Sigmoid colon (tissue), 4 donors: Measurements from ENCODE around the gene THRA.

Source experiments
- POLR2A ChIP-seq, 2 donors: fragments of 450-650 bp; IDR thresholded peaks; one replicate each; pipeline ENCODE4 v1.6.1; 2016; ENCODE audit warnings: antibody characterized with exemption in 2 of 2, mild to moderate bottlenecking in 2 of 2, moderate library complexity in 2 of 2
- POLR2AphosphoS5 ChIP-seq, 4 donors: sonication (generic); formaldehyde crosslinking; IDR thresholded peaks; one replicate each; pipeline ENCODE4 v1.6.1; 2017; ENCODE audit warnings: antibody characterized with exemption in 4 of 4
- TF ChIP-seq, protein P1 (sequence below), 4 experiments: fragments of 450-650 bp in 3 of 4; fragments of 200-600 bp in 1 of 4; IDR thresholded peaks; one replicate each; pipeline ENCODE4 v1.5.1; 2016 to 2019; ENCODE audit warnings: antibody characterized with exemption in 4 of 4, mild to moderate bottlenecking in 3 of 4, moderate library complexity in 2 of 4

GRCh38 chr17:40113110-40113906, 50.5 kb downstream of the THRA start:
- TF ChIP-seq, protein P1, sequence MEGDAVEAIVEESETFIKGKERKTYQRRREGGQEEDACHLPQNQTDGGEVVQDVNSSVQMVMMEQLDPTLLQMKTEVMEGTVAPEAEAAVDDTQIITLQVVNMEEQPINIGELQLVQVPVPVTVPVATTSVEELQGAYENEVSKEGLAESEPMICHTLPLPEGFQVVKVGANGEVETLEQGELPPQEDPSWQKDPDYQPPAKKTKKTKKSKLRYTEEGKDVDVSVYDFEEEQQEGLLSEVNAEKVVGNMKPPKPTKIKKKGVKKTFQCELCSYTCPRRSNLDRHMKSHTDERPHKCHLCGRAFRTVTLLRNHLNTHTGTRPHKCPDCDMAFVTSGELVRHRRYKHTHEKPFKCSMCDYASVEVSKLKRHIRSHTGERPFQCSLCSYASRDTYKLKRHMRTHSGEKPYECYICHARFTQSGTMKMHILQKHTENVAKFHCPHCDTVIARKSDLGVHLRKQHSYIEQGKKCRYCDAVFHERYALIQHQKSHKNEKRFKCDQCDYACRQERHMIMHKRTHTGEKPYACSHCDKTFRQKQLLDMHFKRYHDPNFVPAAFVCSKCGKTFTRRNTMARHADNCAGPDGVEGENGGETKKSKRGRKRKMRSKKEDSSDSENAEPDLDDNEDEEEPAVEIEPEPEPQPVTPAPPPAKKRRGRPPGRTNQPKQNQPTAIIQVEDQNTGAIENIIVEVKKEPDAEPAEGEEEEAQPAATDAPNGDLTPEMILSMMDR (IDR thresholded peaks at IDR 0.05), result peak; percentile 81 to 98 (median 86)
- TF ChIP-seq POLR2A (IDR thresholded peaks at IDR 0.05), result peak in 1 of 2 donors; percentile 6
- TF ChIP-seq POLR2AphosphoS5 (IDR thresholded peaks at IDR 0.05), result peak; percentile 45 to 95 (median 66)
